ENCODE data around the gene GCNT2.
"Not testable (repeated sequence)": the region's sequence is repeated elsewhere in the genome, so short reads cannot be mapped to it uniquely, and the experiment has no call there.

The GCNT2 gene

GRCh38 chr6:10529231-10529801 is 8.2 kb downstream of the GCNT2 start:
- TF ChIP-seq CTCF (conservative IDR thresholded peaks at IDR 0.05; ENCODE audit: low read length) = no peak
- no peak for DNase-seq (ENCODE audit: low read depth)
- H3K4me3 ChIP-seq (ENCODE audit: low read length) = no peak overlapping the region

GRCh38 chr6:10529828-10530374 is 8.8 kb downstream of the GCNT2 start:
- not testable (repeated sequence) for DNase-seq (ENCODE audit: low read depth); H3K4me3 ChIP-seq (ENCODE audit: low read length)

GRCh38 chr6:10531503-10531902 is 10.4 kb downstream of the GCNT2 start:
- H3K4me3 ChIP-seq (ENCODE audit: low read length) = no peak overlapping the region
- DNase-seq (ENCODE audit: low read depth) = no peak
- TF ChIP-seq CTCF (conservative IDR thresholded peaks at IDR 0.05; ENCODE audit: low read length) = no peak

GRCh38 chr6:10531942-10532341 is 10.8 kb downstream of the GCNT2 start:
- DNase-seq (ENCODE audit: low read depth) = no peak
- TF ChIP-seq CTCF (conservative IDR thresholded peaks at IDR 0.05; ENCODE audit: low read length) = no peak
- no peak overlapping the region for H3K4me3 ChIP-seq (ENCODE audit: low read length)

- TF ChIP-seq CTCF (conservative IDR thresholded peaks at IDR 0.05; ENCODE audit: low read length) = no peak
- DNase-seq (ENCODE audit: low read depth) = no peak
- no peak overlapping the region for H3K4me3 ChIP-seq (ENCODE audit: low read length)
Observed at GRCh38 chr6:10532392-10532791, 11.2 kb downstream of the GCNT2 start.

GRCh38 chr6:10534419-10534762 is 13.2 kb downstream of the GCNT2 start:
- no peak overlapping the region for H3K4me3 ChIP-seq (ENCODE audit: low read length)
- DNase-seq (ENCODE audit: low read depth) = no peak
- TF ChIP-seq CTCF (conservative IDR thresholded peaks at IDR 0.05; ENCODE audit: low read length) = no peak

GRCh38 chr6:10535193-10535592 is 14.0 kb downstream of the GCNT2 start:
- DNase-seq (ENCODE audit: low read depth) = no peak
- no peak overlapping the region for H3K4me3 ChIP-seq (ENCODE audit: low read length)
- TF ChIP-seq CTCF (conservative IDR thresholded peaks at IDR 0.05; ENCODE audit: low read length) = no peak

GRCh38 chr6:10537726-10538125 is 16.6 kb downstream of the GCNT2 start:
- no peak overlapping the region for H3K4me3 ChIP-seq (ENCODE audit: low read length)
- TF ChIP-seq CTCF (conservative IDR thresholded peaks at IDR 0.05; ENCODE audit: low read length) = no peak
- no peak for DNase-seq (ENCODE audit: low read depth)
